ENCODE data around the gene CPD. TPM values are rescaled to one million over a fixed set of nuclear protein-coding genes. Genes with fewer than 3 reads are reported as not detected.
A peak's percentile ranks its signal among the peaks of the same experiment; 100 is the strongest.

Gene CPD
- total and polyA plus RNA-seq, 2 experiments from 2014 or later = 28.0 to 121 TPM

DNA sequence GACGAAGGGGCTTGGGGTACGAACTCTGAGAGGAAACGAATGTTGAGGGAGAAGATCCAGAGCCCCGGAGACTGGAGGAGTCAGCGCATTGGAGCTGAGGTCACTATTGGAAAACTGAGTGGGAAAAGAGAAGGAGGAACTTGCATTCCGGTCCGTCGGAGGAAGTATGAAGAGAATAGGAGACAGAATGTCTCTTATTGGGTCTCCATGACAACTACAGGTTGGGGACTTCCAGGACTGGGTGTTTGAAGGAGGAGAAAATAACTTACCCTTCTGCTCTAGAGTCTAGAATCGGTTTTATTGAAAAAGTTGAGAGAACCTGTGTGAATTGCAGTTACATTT is 99.0 kb downstream of the CPD start:
- H3K4me2 ChIP-seq (ENCODE audit: unreplicated experiment) = peak overlapping the region; percentile 82
- no peaks in the 10 kb centered on the region for H3K9me3 ChIP-seq (ENCODE audit: low read depth)
- DNase-seq = peak; percentile 73
- H2AFZ ChIP-seq = peak overlapping the region; percentile 97
- H3K36me3 ChIP-seq (ENCODE audit: low read depth) = peaks cover 20% of the 10 kb centered on the region
- in situ Hi-C loops (cut with MboI) = loop anchor here (10.0 kb wide), 1 partner anchor 57 kb away; no protein-coding TSS in a partner anchor
- TF ChIP-seq EZH2phosphoT487 (IDR thresholded peaks at IDR 0.05; ENCODE audit: insufficient read depth, low read depth) (no peak), EZH2 (IDR thresholded peaks at IDR 0.05; ENCODE audit: insufficient read depth, poor library complexity, severe bottlenecking) (no peak)
- peaks cover 18% of the 10 kb centered on the region for H3K4me1 ChIP-seq (ENCODE audit: insufficient read depth)
- peak overlapping the region; percentile 99 for H3K9ac ChIP-seq
- peaks cover 55% of the 10 kb centered on the region for H3K79me2 ChIP-seq (ENCODE audit: insufficient read depth)
- H3K4me3 ChIP-seq = peak overlapping the region; percentile 87
- no peaks in the 10 kb centered on the region for H3K9me2 ChIP-seq (ENCODE audit: insufficient read depth)
- peak overlapping the region; percentile 91 for H3K27ac ChIP-seq
- H3F3A ChIP-seq (ENCODE audit: insufficient read depth) = peaks cover 14% of the 10 kb centered on the region
- H3K27me3 ChIP-seq (replicated peaks; ENCODE audit: insufficient read depth) = no peaks in the 10 kb centered on the region
- H4K20me1 ChIP-seq (ENCODE audit: insufficient read depth) = no peaks in the 10 kb centered on the region
- 2 to 4% methylated on average over 9 of the region's 9 CpGs for WGBS, 2 experiments (ENCODE audit: low coverage in 1 of 2, low lambda C conversion rate in 2 of 2, missing lambda C conversion rate in 2 of 2)

DNA sequence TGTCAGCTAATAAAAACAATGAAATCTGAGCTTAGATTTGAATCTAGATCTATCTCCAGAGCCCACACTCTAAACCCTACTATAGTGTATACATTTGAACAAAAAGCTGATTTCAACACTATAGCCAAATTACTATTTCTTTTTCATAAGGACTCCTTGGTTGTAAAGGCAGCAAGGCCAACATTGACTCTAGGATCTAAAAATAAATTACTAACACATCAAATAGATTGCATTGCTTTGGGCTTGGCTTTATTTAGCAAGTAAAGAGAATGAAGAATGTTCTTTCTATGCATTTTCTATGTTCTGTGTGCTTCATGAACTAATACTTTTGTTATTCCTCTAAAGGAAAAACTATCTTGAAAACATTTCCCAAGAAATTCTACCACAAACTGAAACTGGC is 103.8 kb downstream of the CPD start:
- Histone ChIP-seq H3K27ac (no peak overlapping the region), H3K9me3 (ENCODE audit: low read depth) (no peaks in the 10 kb centered on the region), H4K20me1 (ENCODE audit: insufficient read depth) (no peaks in the 10 kb centered on the region), H3F3A (ENCODE audit: insufficient read depth) (no peaks in the 10 kb centered on the region), H3K4me1 (ENCODE audit: insufficient read depth) (peaks cover 11% of the 10 kb centered on the region), H3K4me3 (no peak overlapping the region), H3K9me2 (ENCODE audit: insufficient read depth) (no peaks in the 10 kb centered on the region), H3K9ac (no peak overlapping the region), H2AFZ (no peak overlapping the region), H3K79me2 (ENCODE audit: insufficient read depth) (peaks cover 87% of the 10 kb centered on the region), H3K27me3 (replicated peaks; ENCODE audit: insufficient read depth) (no peaks in the 10 kb centered on the region), H3K4me2 (ENCODE audit: unreplicated experiment) (no peak overlapping the region), H3K36me3 (ENCODE audit: low read depth) (peaks cover 64% of the 10 kb centered on the region)
- TF ChIP-seq EZH2phosphoT487 (IDR thresholded peaks at IDR 0.05; ENCODE audit: insufficient read depth, low read depth) = no peak
- no peak for TF ChIP-seq EZH2 (IDR thresholded peaks at IDR 0.05; ENCODE audit: insufficient read depth, poor library complexity, severe bottlenecking)
- in situ Hi-C loops (cut with MboI) = no loop called here
- no peak for DNase-seq

DNA sequence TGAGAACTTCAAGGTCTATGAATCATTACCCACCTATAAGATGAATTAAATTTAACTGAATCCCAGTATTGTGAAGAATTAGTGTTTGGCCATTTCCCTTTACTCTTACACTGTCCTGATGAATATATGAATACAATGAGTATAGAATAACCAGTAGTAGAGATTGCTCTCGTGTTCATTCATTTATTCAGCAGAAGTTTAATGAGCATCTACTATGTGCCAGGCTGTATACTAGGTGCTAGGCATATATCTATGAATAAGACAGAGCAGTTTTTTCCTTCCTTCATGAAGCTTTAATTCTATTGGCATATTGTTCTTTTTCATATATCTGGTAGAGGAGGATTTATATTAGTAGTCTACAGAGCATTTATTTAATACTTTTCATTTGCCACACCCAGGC is 104.4 kb downstream of the CPD start:
- no peak overlapping the region for H3K27ac ChIP-seq
- TF ChIP-seq EZH2phosphoT487 (IDR thresholded peaks at IDR 0.05; ENCODE audit: insufficient read depth, low read depth) (no peak), EZH2 (IDR thresholded peaks at IDR 0.05; ENCODE audit: insufficient read depth, poor library complexity, severe bottlenecking) (no peak)
- peaks cover 9% of the 10 kb centered on the region for H3K4me1 ChIP-seq (ENCODE audit: insufficient read depth)
- H3K9me2 ChIP-seq (ENCODE audit: insufficient read depth) = no peaks in the 10 kb centered on the region
- DNase-seq = no peak
- no peak overlapping the region for H2AFZ ChIP-seq
- no peak overlapping the region for H3K4me2 ChIP-seq (ENCODE audit: unreplicated experiment)
- H3K27me3 ChIP-seq (replicated peaks; ENCODE audit: insufficient read depth) = no peaks in the 10 kb centered on the region
- H4K20me1 ChIP-seq (ENCODE audit: insufficient read depth) = no peaks in the 10 kb centered on the region
- no peak overlapping the region for H3K9ac ChIP-seq
- in situ Hi-C loops (cut with MboI) = no loop called here
- H3K36me3 ChIP-seq (ENCODE audit: low read depth) = peaks cover 67% of the 10 kb centered on the region
- H3K9me3 ChIP-seq (ENCODE audit: low read depth) = no peaks in the 10 kb centered on the region
- no peaks in the 10 kb centered on the region for H3F3A ChIP-seq (ENCODE audit: insufficient read depth)
- peaks cover 81% of the 10 kb centered on the region for H3K79me2 ChIP-seq (ENCODE audit: insufficient read depth)
- 98 to 100% methylated on average over 1 of the region's 1 CpG for WGBS, 2 experiments (ENCODE audit: low coverage in 1 of 2, low lambda C conversion rate in 2 of 2, missing lambda C conversion rate in 2 of 2)
- no peak overlapping the region for H3K4me3 ChIP-seq

DNA sequence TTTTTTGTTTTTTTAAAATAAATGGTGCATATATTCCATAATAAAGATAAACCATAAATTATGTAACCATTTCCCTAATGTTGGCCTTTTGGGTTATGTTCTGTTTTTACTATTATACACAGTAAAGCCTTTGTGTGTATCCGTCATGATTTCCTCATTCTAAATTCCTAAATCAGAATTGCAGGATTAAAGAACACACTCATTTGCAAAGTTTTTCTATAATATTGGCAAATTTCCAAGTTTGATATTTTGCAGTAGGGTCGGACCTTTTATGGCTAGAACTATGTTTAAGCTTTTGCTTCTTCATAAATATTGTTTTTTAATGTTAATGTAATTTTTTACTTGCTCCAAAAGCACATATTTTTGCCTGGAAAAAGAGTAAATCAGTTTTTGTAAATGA is 115.1 kb downstream of the CPD start:
- H3K79me2 ChIP-seq (ENCODE audit: insufficient read depth) = peaks cover 36% of the 10 kb centered on the region
- 22 to 27% methylated on average over 2 of the region's 2 CpGs for WGBS, 2 experiments (ENCODE audit: low coverage in 1 of 2, low lambda C conversion rate in 2 of 2, missing lambda C conversion rate in 2 of 2)
- H3K36me3 ChIP-seq (ENCODE audit: low read depth) = peaks cover 67% of the 10 kb centered on the region
- H3K27me3 ChIP-seq (replicated peaks; ENCODE audit: insufficient read depth) = no peaks in the 10 kb centered on the region
- no peak overlapping the region for H2AFZ ChIP-seq
- no peaks in the 10 kb centered on the region for H4K20me1 ChIP-seq (ENCODE audit: insufficient read depth)
- peaks cover 4% of the 10 kb centered on the region; the same call in 1 of the 2 replicates for H3F3A ChIP-seq (ENCODE audit: insufficient read depth)
- no peaks in the 10 kb centered on the region for H3K9me3 ChIP-seq (ENCODE audit: low read depth)
- H3K27ac ChIP-seq = no peak overlapping the region
- H3K4me2 ChIP-seq (ENCODE audit: unreplicated experiment) = no peak overlapping the region
- in situ Hi-C loops (cut with MboI) = no loop called here
- no peak overlapping the region for H3K4me3 ChIP-seq
- no peak for TF ChIP-seq EZH2phosphoT487 (IDR thresholded peaks at IDR 0.05; ENCODE audit: insufficient read depth, low read depth)
- TF ChIP-seq EZH2 (IDR thresholded peaks at IDR 0.05; ENCODE audit: insufficient read depth, poor library complexity, severe bottlenecking) = no peak
- H3K4me1 ChIP-seq (ENCODE audit: insufficient read depth) = no peaks in the 10 kb centered on the region
- no peak overlapping the region for H3K9ac ChIP-seq
- H3K9me2 ChIP-seq (ENCODE audit: insufficient read depth) = no peaks in the 10 kb centered on the region
- no peak for DNase-seq

DNA sequence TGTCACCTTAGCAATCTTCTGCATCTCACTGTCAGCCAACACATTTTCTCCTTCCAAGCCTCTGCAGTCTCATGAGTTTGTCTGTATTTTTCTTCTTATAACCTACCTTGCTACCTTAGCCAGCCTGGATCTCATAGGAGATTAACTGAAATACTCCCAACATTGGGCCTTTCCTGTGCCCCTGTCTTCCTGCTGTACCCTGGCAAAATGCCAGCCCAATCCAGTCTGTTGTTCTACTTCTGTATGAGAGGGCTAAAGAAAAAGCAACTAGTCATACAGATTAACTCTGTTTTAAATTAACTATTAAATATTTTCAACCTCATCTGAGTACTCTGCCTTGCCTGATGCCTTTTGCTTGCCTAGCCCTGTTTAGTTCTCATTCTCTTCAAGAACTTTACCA is 116.9 kb downstream of the CPD start:
- TF ChIP-seq EZH2phosphoT487 (IDR thresholded peaks at IDR 0.05; ENCODE audit: insufficient read depth, low read depth) (no peak), EZH2 (IDR thresholded peaks at IDR 0.05; ENCODE audit: insufficient read depth, poor library complexity, severe bottlenecking) (no peak)
- H3K9me2 ChIP-seq (ENCODE audit: insufficient read depth) = no peaks in the 10 kb centered on the region
- in situ Hi-C loops (cut with MboI) = no loop called here
- no peaks in the 10 kb centered on the region for H3F3A ChIP-seq (ENCODE audit: insufficient read depth)
- H3K9ac ChIP-seq = no peak overlapping the region
- H3K27ac ChIP-seq = no peak overlapping the region
- no peaks in the 10 kb centered on the region for H3K4me1 ChIP-seq (ENCODE audit: insufficient read depth)
- no peaks in the 10 kb centered on the region for H3K9me3 ChIP-seq (ENCODE audit: low read depth)
- no peak overlapping the region for H3K4me3 ChIP-seq
- peaks cover 37% of the 10 kb centered on the region for H3K79me2 ChIP-seq (ENCODE audit: insufficient read depth)
- no peaks in the 10 kb centered on the region for H3K27me3 ChIP-seq (replicated peaks; ENCODE audit: insufficient read depth)
- H3K36me3 ChIP-seq (ENCODE audit: low read depth) = peaks cover 58% of the 10 kb centered on the region
- H4K20me1 ChIP-seq (ENCODE audit: insufficient read depth) = no peaks in the 10 kb centered on the region
- DNase-seq = peak; percentile 8
- no peak overlapping the region for H2AFZ ChIP-seq
- H3K4me2 ChIP-seq (ENCODE audit: unreplicated experiment) = no peak overlapping the region
